Measurements from ENCODE around the gene CARD19. TPM values are rescaled to one million over a fixed set of nuclear protein-coding genes. Genes with fewer than 3 reads are reported as not detected.

Gene CARD19
- total and polyA plus RNA-seq, 7 experiments from 2014 or later, result 43.0 to 90.0 (median 59.2) TPM

- no peaks in the 10 kb centered on the region for H3K27me3 Mint-ChIP-seq
- peaks cover 31 to 78% (median 65%) of the 10 kb centered on the region in 7 donors for H3K4me1 Mint-ChIP-seq
- peaks cover 51 to 56% of the 10 kb centered on the region in 2 donors for H3K4me1 ChIP-seq (ENCODE audit: control insufficient read depth in 2 of 2, insufficient read depth in 2 of 2, low read length in 2 of 2)
- DNase-seq (peak; percentile 47 to 82 (median 65)), ATAC-seq (peak; percentile 81)
- ChIA-PET CTCF (interaction anchor here (1.1 kb wide), 1 partner anchor 50 kb away, joined by 6 read pairs; no protein-coding TSS in a partner anchor), POLR2A (interaction anchor here (0.6 to 10.5 kb wide), 21 partner anchors 7 to 249 kb away, joined by 3 to 365 read pairs (median 5); partner anchors contain the start of gene CARD19)
- H3K4me3 ChIP-seq (ENCODE audit: low read length), result peak within 1 kb of the TSS; percentile 90
- H3K27me3 ChIP-seq (ENCODE audit: control insufficient read depth in 2 of 2, insufficient read depth in 2 of 2, low read length in 2 of 2), result no peaks in the 10 kb centered on the region
- H3K9me3 ChIP-seq (ENCODE audit: control insufficient read depth in 2 of 3, low read length in 3 of 3), result no peaks in the 10 kb centered on the region
- H3K27ac Mint-ChIP-seq, result peak within 1 kb of the TSS; percentile 97 to 100 (median 99)
- intact Hi-C loops (cut with micrococcal nuclease), result loop anchor here (1.0 to 2.0 kb wide), 4 partner anchors 30 to 76 kb away; partner anchors contain the start of genes CARD19 (in 1 of the 2) and NINJ1 (in 1 of the 2)
- H3K27ac ChIP-seq (ENCODE audit: low read depth, low read length), result peak within 1 kb of the TSS; percentile 88
- peak within 1 kb of the TSS; percentile 93 to 97 (median 94) for H3K4me3 Mint-ChIP-seq
- peaks cover 0 to 17% (median 4%) of the 10 kb centered on the region in 5 donors for H3K36me3 Mint-ChIP-seq
- H3K36me3 ChIP-seq (ENCODE audit: control insufficient read depth in 2 of 3, insufficient read depth in 3 of 3, low read length in 3 of 3), result peaks cover 0 to 5% (median 0%) of the 10 kb centered on the region in 3 experiments
- peaks cover 0 to 4% (median 0%) of the 10 kb centered on the region in 11 donors for H3K9me3 Mint-ChIP-seq
Observed at GRCh38 chr9:93058355-93059010, 37.5 kb upstream of the CARD19 start, which contains the start of gene SUSD3. Gene SUSD3 (plus strand): TSS chr9:93058701. CDS start chr9:93058743, 42 bp downstream.

- CTCF ChIA-PET, result interaction anchor here (1.0 to 1.1 kb wide), 2 partner anchors 50 to 55 kb away, joined by 6 read pairs; no protein-coding TSS in a partner anchor
- DNase-seq, result peak in 1 of 9 donors; percentile 43
- Mint-ChIP-seq H3K9me3 (peaks cover 0 to 4% (median 0%) of the 10 kb centered on the region in 11 donors), H3K4me1 (peaks cover 37 to 78% (median 72%) of the 10 kb centered on the region in 7 donors), H3K27me3 (no peaks in the 10 kb centered on the region), H3K36me3 (peaks cover 0 to 19% (median 10%) of the 10 kb centered on the region in 5 donors), H3K27ac (peak overlapping the region; percentile 97 to 100 (median 99)), H3K4me3 (peak overlapping the region; percentile 93 to 97 (median 94))
- ATAC-seq, result peak; percentile 18
- Histone ChIP-seq H3K27me3 (ENCODE audit: control insufficient read depth in 2 of 2, insufficient read depth in 2 of 2, low read length in 2 of 2) (no peaks in the 10 kb centered on the region), H3K4me1 (ENCODE audit: control insufficient read depth in 2 of 2, insufficient read depth in 2 of 2, low read length in 2 of 2) (peaks cover 57 to 58% of the 10 kb centered on the region in 2 donors), H3K27ac (ENCODE audit: low read depth, low read length) (peak overlapping the region; percentile 88), H3K36me3 (ENCODE audit: control insufficient read depth in 2 of 3, insufficient read depth in 3 of 3, low read length in 3 of 3) (peaks cover 0 to 5% (median 0%) of the 10 kb centered on the region in 3 experiments), H3K4me3 (ENCODE audit: low read length) (peak overlapping the region; percentile 90), H3K9me3 (ENCODE audit: control insufficient read depth in 2 of 3, low read length in 3 of 3) (no peaks in the 10 kb centered on the region)
- intact Hi-C loops (cut with micrococcal nuclease), result loop anchor here (1.0 to 2.0 kb wide), 2 partner anchors 31 to 76 kb away; partner anchors contain the start of gene NINJ1 (in 1 of the 2)
- POLR2A ChIA-PET, result interaction anchor here (0.6 to 10.5 kb wide), 27 partner anchors 9 to 250 kb away, joined by 3 to 365 read pairs (median 5); partner anchors contain the start of gene CARD19
Observed at GRCh38 chr9:93059011-93059714, 36.9 kb upstream of the CARD19 start.

- H3K4me3 Mint-ChIP-seq, result peak overlapping the region; percentile 93 to 97 (median 94)
- H3K27ac Mint-ChIP-seq, result peak overlapping the region; percentile 97 to 100 (median 99)
- no peak for DNase-seq
- Histone ChIP-seq H3K27ac (ENCODE audit: low read depth, low read length) (peak overlapping the region; percentile 88), H3K4me3 (ENCODE audit: low read length) (peak overlapping the region; percentile 90), H3K27me3 (ENCODE audit: control insufficient read depth in 2 of 2, insufficient read depth in 2 of 2, low read length in 2 of 2) (no peaks in the 10 kb centered on the region), H3K36me3 (ENCODE audit: control insufficient read depth in 2 of 3, insufficient read depth in 3 of 3, low read length in 3 of 3) (peaks cover 0 to 5% (median 0%) of the 10 kb centered on the region in 3 experiments), H3K9me3 (ENCODE audit: control insufficient read depth in 2 of 3, low read length in 3 of 3) (no peaks in the 10 kb centered on the region), H3K4me1 (ENCODE audit: control insufficient read depth in 2 of 2, insufficient read depth in 2 of 2, low read length in 2 of 2) (peaks cover 60 to 66% of the 10 kb centered on the region in 2 donors)
- CTCF ChIA-PET, result interaction anchor here (1.0 to 1.9 kb wide), 7 partner anchors 20 to 106 kb away, joined by 3 to 7 read pairs (median 6); no protein-coding TSS in a partner anchor
- H3K4me1 Mint-ChIP-seq, result peaks cover 42 to 82% (median 77%) of the 10 kb centered on the region in 7 donors
- H3K36me3 Mint-ChIP-seq, result peaks cover 0 to 26% (median 14%) of the 10 kb centered on the region in 5 donors
- no peaks in the 10 kb centered on the region for H3K27me3 Mint-ChIP-seq
- peaks cover 0 to 4% (median 0%) of the 10 kb centered on the region in 11 donors for H3K9me3 Mint-ChIP-seq
- intact Hi-C loops (cut with micrococcal nuclease), result loop anchor here (1.0 to 10.0 kb wide), 3 partner anchors 32 to 1665 kb away; partner anchors contain the start of genes AOPEP (in 1 of the 2) and NINJ1 (in 1 of the 2)
- POLR2A ChIA-PET, result interaction anchor here (0.6 to 10.5 kb wide), 29 partner anchors 8 to 251 kb away, joined by 3 to 365 read pairs (median 5); partner anchors contain the start of genes CARD19 and NINJ1
- ATAC-seq, result no peak
Observed at GRCh38 chr9:93059715-93060578, 36.1 kb upstream of the CARD19 start.

- CTCF ChIA-PET, result interaction anchor here (1.1 to 1.9 kb wide), 5 partner anchors 21 to 106 kb away, joined by 3 to 7 read pairs (median 4); no protein-coding TSS in a partner anchor
Observed at GRCh38 chr9:93060746-93061259, 35.2 kb upstream of the CARD19 start.

GRCh38 chr9:93061260-93061751 lies 34.7 kb upstream of the CARD19 start:
- Histone ChIP-seq H3K4me1 (ENCODE audit: control insufficient read depth in 2 of 2, insufficient read depth in 2 of 2, low read length in 2 of 2) (peaks cover 68 to 75% of the 10 kb centered on the region in 2 donors), H3K27me3 (ENCODE audit: control insufficient read depth in 2 of 2, insufficient read depth in 2 of 2, low read length in 2 of 2) (no peaks in the 10 kb centered on the region), H3K36me3 (ENCODE audit: control insufficient read depth in 2 of 3, insufficient read depth in 3 of 3, low read length in 3 of 3) (peaks cover 0 to 13% (median 6%) of the 10 kb centered on the region in 3 experiments), H3K9me3 (ENCODE audit: control insufficient read depth in 2 of 3, low read length in 3 of 3) (no peaks in the 10 kb centered on the region), H3K27ac (ENCODE audit: low read depth, low read length) (peak overlapping the region; percentile 88), H3K4me3 (ENCODE audit: low read length) (peak overlapping the region; percentile 90)
- Mint-ChIP-seq H3K4me3 (peak overlapping the region; percentile 93 to 97 (median 94)), H3K9me3 (peaks cover 0 to 4% (median 0%) of the 10 kb centered on the region in 11 donors), H3K27ac (peak overlapping the region; percentile 97 to 100 (median 99)), H3K4me1 (peaks cover 50 to 83% (median 80%) of the 10 kb centered on the region in 7 donors), H3K36me3 (peaks cover 0 to 36% (median 14%) of the 10 kb centered on the region in 5 donors), H3K27me3 (no peaks in the 10 kb centered on the region)
- CTCF ChIA-PET, result interaction anchor here (1.1 to 1.9 kb wide), 4 partner anchors 21 to 107 kb away, joined by 4 to 7 read pairs (median 6); no protein-coding TSS in a partner anchor
- POLR2A ChIA-PET, result interaction anchor here (0.6 to 10.5 kb wide), 15 partner anchors 10 to 96 kb away, joined by 3 to 365 read pairs (median 6); partner anchors contain the start of gene CARD19
- ATAC-seq, result no peak
- intact Hi-C loops (cut with micrococcal nuclease), result loop anchor here in 1 of 2 donors (10.0 kb wide), 1 partner anchor 1663 kb away; the partner anchor contains the start of gene AOPEP
- no peak for DNase-seq

More at GRCh38 chr9:93060746-93061259, 35.2 kb upstream of the CARD19 start:
- Mint-ChIP-seq H3K36me3 (peaks cover 0 to 33% (median 14%) of the 10 kb centered on the region in 5 donors), H3K4me1 (peaks cover 45 to 82% (median 80%) of the 10 kb centered on the region in 7 donors), H3K9me3 (peaks cover 0 to 4% (median 0%) of the 10 kb centered on the region in 11 donors), H3K4me3 (peak overlapping the region; percentile 93 to 97 (median 94)), H3K27ac (peak overlapping the region; percentile 97 to 100 (median 99)), H3K27me3 (no peaks in the 10 kb centered on the region)
- POLR2A ChIA-PET, result interaction anchor here (0.6 to 10.5 kb wide), 19 partner anchors 10 to 106 kb away, joined by 3 to 365 read pairs (median 5); partner anchors contain the start of genes CARD19 and NINJ1
- no peak for DNase-seq
- no peaks in the 10 kb centered on the region for H3K27me3 ChIP-seq (ENCODE audit: control insufficient read depth in 2 of 2, insufficient read depth in 2 of 2, low read length in 2 of 2)
- peak overlapping the region; percentile 90 for H3K4me3 ChIP-seq (ENCODE audit: low read length)
- H3K4me1 ChIP-seq (ENCODE audit: control insufficient read depth in 2 of 2, insufficient read depth in 2 of 2, low read length in 2 of 2), result peaks cover 63 to 75% of the 10 kb centered on the region in 2 donors
- no peak for ATAC-seq
- peak overlapping the region; percentile 88 for H3K27ac ChIP-seq (ENCODE audit: low read depth, low read length)
- H3K9me3 ChIP-seq (ENCODE audit: control insufficient read depth in 2 of 3, low read length in 3 of 3), result no peaks in the 10 kb centered on the region
- H3K36me3 ChIP-seq (ENCODE audit: control insufficient read depth in 2 of 3, insufficient read depth in 3 of 3, low read length in 3 of 3), result peaks cover 0 to 12% (median 6%) of the 10 kb centered on the region in 3 experiments
- intact Hi-C loops (cut with micrococcal nuclease), result loop anchor here in 1 of 2 donors (10.0 kb wide), 1 partner anchor 1664 kb away; the partner anchor contains the start of gene AOPEP

All from naive thymus-derived CD4-positive, alpha-beta T cell (primary cell).